ENCODE data around the gene TNRC6B. TPM values are rescaled to one million over a fixed set of nuclear protein-coding genes. Genes with fewer than 3 reads are reported as not detected.

The TNRC6B gene
- polyA plus RNA-seq, 1 donor from 2014 or later: 7.6 TPM

DNA sequence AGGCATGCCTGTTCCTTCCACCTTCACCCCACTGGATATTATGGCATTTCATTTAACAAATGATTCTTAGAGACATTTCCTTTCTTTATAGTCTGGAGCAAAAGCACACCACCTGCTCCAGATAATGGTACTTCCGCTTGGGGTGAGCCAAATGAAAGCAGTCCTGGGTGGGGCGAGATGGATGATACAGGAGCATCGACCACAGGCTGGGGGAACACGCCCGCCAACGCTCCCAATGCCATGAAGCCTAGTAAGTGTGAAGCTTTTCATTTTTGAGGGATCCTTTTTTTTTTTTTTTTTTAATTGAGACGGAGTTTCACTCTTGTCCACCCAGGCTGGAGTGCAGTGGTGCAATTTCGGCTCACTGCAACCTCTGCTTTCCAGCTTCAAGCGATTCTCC lies 92.3 kb downstream of the TNRC6B start:
- no peak overlapping the region for H3K4me3 ChIP-seq (ENCODE audit: low read length)
- no peaks in the 10 kb centered on the region for H3K27me3 ChIP-seq (ENCODE audit: insufficient read depth, low read depth, low read length)
- no peaks in the 10 kb centered on the region for H3K36me3 ChIP-seq (ENCODE audit: insufficient read depth, low read length)
- H3K4me2 ChIP-seq (ENCODE audit: low read length): no peak overlapping the region
- no peaks in the 10 kb centered on the region for H3F3A ChIP-seq (ENCODE audit: insufficient read depth, low read length, poor library complexity, severe bottlenecking)
- H3K9me3 ChIP-seq (ENCODE audit: low read length): no peaks in the 10 kb centered on the region
- H3K79me2 ChIP-seq (replicated peaks; ENCODE audit: insufficient read depth, low read length): no peaks in the 10 kb centered on the region
- H2AFZ ChIP-seq (ENCODE audit: low read depth, low read length): no peak overlapping the region
- no peaks in the 10 kb centered on the region for H3K9me2 ChIP-seq (ENCODE audit: insufficient read depth, low read length)
- H4K20me1 ChIP-seq (ENCODE audit: insufficient read depth): peaks cover 4% of the 10 kb centered on the region
- no peak overlapping the region for H3K9ac ChIP-seq (ENCODE audit: low read length)
- H3K27ac ChIP-seq (ENCODE audit: low read length): no peak overlapping the region
- TF ChIP-seq TAF1 (IDR thresholded peaks at IDR 0.05; ENCODE audit: low read depth) (no peak), EZH2 (IDR thresholded peaks at IDR 0.05; ENCODE audit: borderline replicate concordance, insufficient read depth, low read length, poor library complexity, severe bottlenecking) (no peak)

DNA sequence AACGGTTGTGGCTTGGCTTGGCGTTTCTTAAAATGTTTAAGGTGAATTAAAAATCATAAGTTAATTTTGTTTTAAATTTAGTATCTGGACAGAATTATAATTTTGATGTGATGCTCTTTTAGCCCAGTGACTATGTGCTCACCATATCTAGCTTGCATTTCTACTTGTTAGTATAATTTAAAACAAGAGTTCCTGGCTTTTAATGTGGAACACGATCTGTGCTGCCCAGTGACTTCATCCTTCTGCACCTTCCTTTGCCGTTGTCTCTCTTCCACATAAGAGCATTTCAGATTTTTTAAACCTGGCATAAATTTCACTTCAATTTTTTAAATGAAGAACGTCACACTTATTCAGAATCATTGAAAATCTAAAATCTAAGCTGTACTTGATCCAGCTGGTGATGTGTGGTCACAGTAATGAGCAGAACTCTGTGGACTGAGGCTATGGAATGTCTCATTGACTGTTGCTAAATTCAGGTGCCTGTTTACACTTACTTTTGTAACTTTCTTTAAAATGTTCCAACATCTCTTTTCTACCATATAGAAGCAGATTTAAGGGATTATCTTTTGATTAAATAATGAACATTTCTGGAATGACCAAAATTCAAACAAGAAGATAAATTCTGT lies 93.1 kb downstream of the TNRC6B start:
- Histone ChIP-seq H3K27ac (ENCODE audit: low read length) (no peak overlapping the region), H3K27me3 (ENCODE audit: insufficient read depth, low read depth, low read length) (no peaks in the 10 kb centered on the region), H3F3A (ENCODE audit: insufficient read depth, low read length, poor library complexity, severe bottlenecking) (no peaks in the 10 kb centered on the region), H3K4me3 (ENCODE audit: low read length) (no peak overlapping the region), H2AFZ (ENCODE audit: low read depth, low read length) (no peak overlapping the region), H3K4me2 (ENCODE audit: low read length) (no peak overlapping the region), H4K20me1 (ENCODE audit: insufficient read depth) (peaks cover 4% of the 10 kb centered on the region), H3K79me2 (replicated peaks; ENCODE audit: insufficient read depth, low read length) (no peaks in the 10 kb centered on the region), H3K9me3 (ENCODE audit: low read length) (no peaks in the 10 kb centered on the region), H3K36me3 (ENCODE audit: insufficient read depth, low read length) (no peaks in the 10 kb centered on the region), H3K9ac (ENCODE audit: low read length) (no peak overlapping the region), H3K9me2 (ENCODE audit: insufficient read depth, low read length) (no peaks in the 10 kb centered on the region)
- TF ChIP-seq TAF1 (IDR thresholded peaks at IDR 0.05; ENCODE audit: low read depth) (no peak), MXI1 (conservative IDR thresholded peaks at IDR 0.05; ENCODE audit: poor library complexity, severe bottlenecking) (no peak)

DNA sequence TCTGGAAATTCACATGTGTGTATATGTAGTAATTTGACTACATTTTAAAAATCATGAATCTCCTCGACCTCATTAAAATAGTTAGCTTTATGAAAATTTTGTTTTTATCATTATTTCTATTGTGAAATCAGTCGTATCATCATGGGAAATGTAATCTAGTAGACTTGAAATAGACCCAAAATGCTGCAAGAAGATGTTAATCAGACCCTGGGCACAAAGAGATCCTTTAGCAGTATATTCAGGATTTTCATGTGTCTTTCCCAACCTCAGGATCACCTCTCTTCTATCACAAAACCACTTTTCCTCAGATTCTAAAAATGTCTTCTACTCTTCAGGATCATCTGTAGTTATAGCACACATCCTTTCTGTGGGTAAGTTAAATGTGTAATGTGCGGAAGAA lies 93.7 kb downstream of the TNRC6B start:
- no peaks in the 10 kb centered on the region for H3K36me3 ChIP-seq (ENCODE audit: insufficient read depth, low read length)

More for the DNA sequence above, 93.7 kb downstream of the TNRC6B start:
- no peak overlapping the region for H3K9ac ChIP-seq (ENCODE audit: low read length)
- no peaks in the 10 kb centered on the region for H3K9me2 ChIP-seq (ENCODE audit: insufficient read depth, low read length)
- H3F3A ChIP-seq (ENCODE audit: insufficient read depth, low read length, poor library complexity, severe bottlenecking): no peaks in the 10 kb centered on the region
- H3K27ac ChIP-seq (ENCODE audit: low read length): no peak overlapping the region
- H3K4me2 ChIP-seq (ENCODE audit: low read length): no peak overlapping the region
- H3K79me2 ChIP-seq (replicated peaks; ENCODE audit: insufficient read depth, low read length): no peaks in the 10 kb centered on the region
- H3K9me3 ChIP-seq (ENCODE audit: low read length): no peaks in the 10 kb centered on the region
- H3K27me3 ChIP-seq (ENCODE audit: insufficient read depth, low read depth, low read length): no peaks in the 10 kb centered on the region
- peaks cover 4% of the 10 kb centered on the region for H4K20me1 ChIP-seq (ENCODE audit: insufficient read depth)
- TF ChIP-seq, protein P1, sequence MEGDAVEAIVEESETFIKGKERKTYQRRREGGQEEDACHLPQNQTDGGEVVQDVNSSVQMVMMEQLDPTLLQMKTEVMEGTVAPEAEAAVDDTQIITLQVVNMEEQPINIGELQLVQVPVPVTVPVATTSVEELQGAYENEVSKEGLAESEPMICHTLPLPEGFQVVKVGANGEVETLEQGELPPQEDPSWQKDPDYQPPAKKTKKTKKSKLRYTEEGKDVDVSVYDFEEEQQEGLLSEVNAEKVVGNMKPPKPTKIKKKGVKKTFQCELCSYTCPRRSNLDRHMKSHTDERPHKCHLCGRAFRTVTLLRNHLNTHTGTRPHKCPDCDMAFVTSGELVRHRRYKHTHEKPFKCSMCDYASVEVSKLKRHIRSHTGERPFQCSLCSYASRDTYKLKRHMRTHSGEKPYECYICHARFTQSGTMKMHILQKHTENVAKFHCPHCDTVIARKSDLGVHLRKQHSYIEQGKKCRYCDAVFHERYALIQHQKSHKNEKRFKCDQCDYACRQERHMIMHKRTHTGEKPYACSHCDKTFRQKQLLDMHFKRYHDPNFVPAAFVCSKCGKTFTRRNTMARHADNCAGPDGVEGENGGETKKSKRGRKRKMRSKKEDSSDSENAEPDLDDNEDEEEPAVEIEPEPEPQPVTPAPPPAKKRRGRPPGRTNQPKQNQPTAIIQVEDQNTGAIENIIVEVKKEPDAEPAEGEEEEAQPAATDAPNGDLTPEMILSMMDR (IDR thresholded peaks at IDR 0.05; ENCODE audit: poor library complexity, severe bottlenecking): no peak
- TF ChIP-seq POLR2AphosphoS5 (IDR thresholded peaks at IDR 0.05) (no peak), RAD21 (conservative IDR thresholded peaks at IDR 0.05) (no peak), TAF1 (IDR thresholded peaks at IDR 0.05; ENCODE audit: low read depth) (no peak), EZH2 (IDR thresholded peaks at IDR 0.05; ENCODE audit: borderline replicate concordance, insufficient read depth, low read length, poor library complexity, severe bottlenecking) (no peak), EP300 (conservative IDR thresholded peaks at IDR 0.05; ENCODE audit: poor library complexity, severe bottlenecking) (no peak), MXI1 (conservative IDR thresholded peaks at IDR 0.05; ENCODE audit: poor library complexity, severe bottlenecking) (no peak), SMC3 (conservative IDR thresholded peaks at IDR 0.05; ENCODE audit: poor library complexity) (no peak)
- TF ChIP-seq, protein P2, sequence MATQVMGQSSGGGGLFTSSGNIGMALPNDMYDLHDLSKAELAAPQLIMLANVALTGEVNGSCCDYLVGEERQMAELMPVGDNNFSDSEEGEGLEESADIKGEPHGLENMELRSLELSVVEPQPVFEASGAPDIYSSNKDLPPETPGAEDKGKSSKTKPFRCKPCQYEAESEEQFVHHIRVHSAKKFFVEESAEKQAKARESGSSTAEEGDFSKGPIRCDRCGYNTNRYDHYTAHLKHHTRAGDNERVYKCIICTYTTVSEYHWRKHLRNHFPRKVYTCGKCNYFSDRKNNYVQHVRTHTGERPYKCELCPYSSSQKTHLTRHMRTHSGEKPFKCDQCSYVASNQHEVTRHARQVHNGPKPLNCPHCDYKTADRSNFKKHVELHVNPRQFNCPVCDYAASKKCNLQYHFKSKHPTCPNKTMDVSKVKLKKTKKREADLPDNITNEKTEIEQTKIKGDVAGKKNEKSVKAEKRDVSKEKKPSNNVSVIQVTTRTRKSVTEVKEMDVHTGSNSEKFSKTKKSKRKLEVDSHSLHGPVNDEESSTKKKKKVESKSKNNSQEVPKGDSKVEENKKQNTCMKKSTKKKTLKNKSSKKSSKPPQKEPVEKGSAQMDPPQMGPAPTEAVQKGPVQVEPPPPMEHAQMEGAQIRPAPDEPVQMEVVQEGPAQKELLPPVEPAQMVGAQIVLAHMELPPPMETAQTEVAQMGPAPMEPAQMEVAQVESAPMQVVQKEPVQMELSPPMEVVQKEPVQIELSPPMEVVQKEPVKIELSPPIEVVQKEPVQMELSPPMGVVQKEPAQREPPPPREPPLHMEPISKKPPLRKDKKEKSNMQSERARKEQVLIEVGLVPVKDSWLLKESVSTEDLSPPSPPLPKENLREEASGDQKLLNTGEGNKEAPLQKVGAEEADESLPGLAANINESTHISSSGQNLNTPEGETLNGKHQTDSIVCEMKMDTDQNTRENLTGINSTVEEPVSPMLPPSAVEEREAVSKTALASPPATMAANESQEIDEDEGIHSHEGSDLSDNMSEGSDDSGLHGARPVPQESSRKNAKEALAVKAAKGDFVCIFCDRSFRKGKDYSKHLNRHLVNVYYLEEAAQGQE (IDR thresholded peaks at IDR 0.05; ENCODE audit: borderline replicate concordance): no peak
- no peak overlapping the region for H3K4me3 ChIP-seq (ENCODE audit: low read length)
- H2AFZ ChIP-seq (ENCODE audit: low read depth, low read length): no peak overlapping the region

Data from neural cell (in vitro differentiated cells).